VCaP (cell line): ENCODE data around the gene RIN2.
"Not testable (repeated sequence)": the region's sequence is repeated elsewhere in the genome, so short reads cannot be mapped to it uniquely, and the experiment has no call there.

Experiments
- H3K27ac ChIP-seq: fragments of 450-650 bp; 2 replicates; pipeline ENCODE4 v1.5.1; 2017
- TF ChIP-seq, protein P1 (sequence below): fragments of 450-650 bp; conservative IDR thresholded peaks from 2 replicates; pipeline ENCODE4 v1.5.1; 2017; ENCODE audit warnings: mild to moderate bottlenecking, moderate library complexity

Gene RIN2

GRCh38 chr20:19745584-19745983, 12.5 kb upstream of the RIN2 start:
- TF ChIP-seq, protein P1, sequence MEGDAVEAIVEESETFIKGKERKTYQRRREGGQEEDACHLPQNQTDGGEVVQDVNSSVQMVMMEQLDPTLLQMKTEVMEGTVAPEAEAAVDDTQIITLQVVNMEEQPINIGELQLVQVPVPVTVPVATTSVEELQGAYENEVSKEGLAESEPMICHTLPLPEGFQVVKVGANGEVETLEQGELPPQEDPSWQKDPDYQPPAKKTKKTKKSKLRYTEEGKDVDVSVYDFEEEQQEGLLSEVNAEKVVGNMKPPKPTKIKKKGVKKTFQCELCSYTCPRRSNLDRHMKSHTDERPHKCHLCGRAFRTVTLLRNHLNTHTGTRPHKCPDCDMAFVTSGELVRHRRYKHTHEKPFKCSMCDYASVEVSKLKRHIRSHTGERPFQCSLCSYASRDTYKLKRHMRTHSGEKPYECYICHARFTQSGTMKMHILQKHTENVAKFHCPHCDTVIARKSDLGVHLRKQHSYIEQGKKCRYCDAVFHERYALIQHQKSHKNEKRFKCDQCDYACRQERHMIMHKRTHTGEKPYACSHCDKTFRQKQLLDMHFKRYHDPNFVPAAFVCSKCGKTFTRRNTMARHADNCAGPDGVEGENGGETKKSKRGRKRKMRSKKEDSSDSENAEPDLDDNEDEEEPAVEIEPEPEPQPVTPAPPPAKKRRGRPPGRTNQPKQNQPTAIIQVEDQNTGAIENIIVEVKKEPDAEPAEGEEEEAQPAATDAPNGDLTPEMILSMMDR, result no peak
- no peak overlapping the region for H3K27ac ChIP-seq

DNA sequence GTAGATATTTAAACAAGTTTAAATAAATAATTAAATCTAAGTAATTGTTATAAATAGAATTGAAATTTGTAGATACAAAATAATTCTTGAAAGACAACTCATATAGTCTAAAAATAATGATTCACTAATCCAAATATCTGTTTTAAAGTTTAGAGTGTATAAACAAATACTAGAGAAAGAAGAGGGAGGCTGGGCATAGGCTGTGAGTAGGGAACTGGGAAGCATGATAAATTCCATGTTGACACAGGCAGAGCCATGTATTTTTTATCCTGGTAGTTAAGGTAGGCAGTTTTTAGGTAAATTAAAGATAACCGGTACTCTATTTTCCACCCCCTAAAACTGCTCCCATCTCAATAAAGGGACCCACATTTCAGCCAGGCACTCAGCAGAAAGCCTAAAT, 11.7 kb upstream of the RIN2 start:
- no peak overlapping the region for H3K27ac ChIP-seq
- TF ChIP-seq, protein P1, result no peak

DNA sequence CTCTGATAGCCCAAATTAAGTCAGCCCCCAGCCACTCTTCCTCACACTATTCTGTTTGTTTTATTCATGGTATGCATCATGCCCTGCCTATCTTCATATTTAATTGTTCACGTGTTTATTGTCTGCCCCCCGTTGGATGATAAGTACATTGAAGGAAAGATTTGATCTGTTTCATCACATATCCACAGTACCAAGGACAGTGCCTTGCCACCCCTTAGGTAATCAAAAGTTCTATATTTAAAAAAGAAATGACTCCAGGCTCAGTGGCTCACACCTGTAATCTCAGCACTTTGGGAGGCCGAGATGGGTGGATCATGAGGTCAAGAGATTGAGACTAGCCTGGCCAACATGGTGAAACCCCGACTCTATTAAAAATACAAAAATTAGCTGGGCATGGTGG, 10.2 kb upstream of the RIN2 start:
- H3K27ac ChIP-seq, result no peak overlapping the region
- TF ChIP-seq, protein P1, result no peak

GRCh38 chr20:19748681-19749080, 9.4 kb upstream of the RIN2 start:
- H3K27ac ChIP-seq, result no peak overlapping the region
- TF ChIP-seq, protein P1, result no peak

DNA sequence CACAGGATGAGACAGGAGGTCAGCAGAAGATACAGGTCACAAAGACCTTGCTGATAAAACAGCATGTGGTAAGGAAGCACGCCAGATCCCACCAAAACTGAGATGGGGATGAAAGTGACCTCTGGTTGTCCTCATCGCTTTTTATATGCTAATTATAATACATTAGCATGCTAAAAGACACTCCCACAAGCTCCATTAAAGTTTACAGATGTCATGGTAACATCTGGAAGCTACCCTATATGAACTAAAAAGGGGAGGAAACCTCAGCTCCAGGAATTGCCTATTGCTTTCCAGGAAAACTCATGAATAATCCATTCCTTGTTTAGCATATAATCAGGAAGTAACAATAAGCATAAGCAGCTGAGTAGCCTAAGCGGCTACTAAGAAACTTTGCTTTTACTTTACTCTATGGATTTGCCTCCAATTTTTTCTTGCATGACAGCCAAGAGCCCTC, 8.4 kb upstream of the RIN2 start:
- H3K27ac ChIP-seq, result peak overlapping the region; percentile 69; the same call in 1 of the 2 replicates
- TF ChIP-seq, protein P1, result no peak

DNA sequence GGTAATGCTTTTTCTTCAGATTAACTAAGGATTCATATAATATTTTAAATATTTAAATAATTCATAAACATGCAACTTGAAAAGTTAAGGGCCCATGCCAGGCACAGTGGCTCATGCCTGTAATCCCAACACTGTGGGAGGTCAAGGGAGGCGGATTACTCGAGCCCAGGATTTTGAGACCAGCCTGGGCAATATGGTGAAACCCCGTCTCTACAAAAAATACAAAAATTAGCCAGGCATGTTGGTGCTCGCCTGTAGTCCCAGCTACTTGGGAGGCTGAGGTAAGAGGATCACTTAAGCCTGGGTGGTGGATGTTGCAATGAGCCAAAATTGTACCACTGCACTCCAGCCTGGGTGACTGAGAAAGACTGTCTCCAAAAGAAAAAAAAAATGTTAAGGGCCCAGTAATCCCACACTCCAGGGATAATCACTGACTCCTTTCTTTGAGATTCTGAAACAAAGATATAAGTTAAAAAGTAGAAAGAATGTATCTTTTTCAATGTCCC, 7.9 kb upstream of the RIN2 start:
- TF ChIP-seq, protein P1, result no peak
- peak overlapping the region; percentile 69 for H3K27ac ChIP-seq

DNA sequence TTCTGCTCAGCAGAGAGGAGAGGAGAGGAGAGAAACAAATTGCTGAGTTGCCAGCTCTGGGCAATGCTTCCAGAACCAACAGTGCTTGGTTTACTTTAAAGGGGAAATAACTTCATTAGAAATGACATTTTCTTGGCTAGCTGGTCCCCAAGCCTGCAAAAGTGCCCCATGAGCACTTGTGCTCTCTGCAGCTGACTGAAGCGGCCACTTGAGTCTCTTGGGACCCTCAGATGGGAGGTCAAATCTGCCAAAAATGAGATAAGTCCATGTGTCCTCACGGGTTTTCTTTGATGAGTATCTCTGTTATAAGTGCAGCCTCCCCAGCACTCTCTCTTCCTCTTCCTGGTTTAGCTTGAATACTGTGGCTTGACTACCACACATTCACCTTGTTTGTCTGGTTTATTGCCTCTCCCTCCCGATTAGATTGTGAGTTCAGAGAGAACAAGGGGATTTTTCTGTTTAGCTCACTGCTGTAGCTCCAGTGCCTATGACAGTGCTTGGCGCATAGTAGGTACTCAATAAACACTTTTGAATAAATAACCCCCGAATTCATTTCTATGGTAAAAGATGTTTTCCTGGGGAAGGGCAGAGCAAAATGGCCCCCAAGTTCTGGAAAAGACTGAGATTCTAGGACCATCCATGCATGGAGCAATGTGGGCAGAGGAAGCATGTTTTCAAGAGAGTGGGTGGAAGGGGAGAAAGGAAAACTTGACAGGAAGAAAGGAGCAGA, 7.0 kb upstream of the RIN2 start:
- H3K27ac ChIP-seq, result peak overlapping the region; percentile 69

DNA sequence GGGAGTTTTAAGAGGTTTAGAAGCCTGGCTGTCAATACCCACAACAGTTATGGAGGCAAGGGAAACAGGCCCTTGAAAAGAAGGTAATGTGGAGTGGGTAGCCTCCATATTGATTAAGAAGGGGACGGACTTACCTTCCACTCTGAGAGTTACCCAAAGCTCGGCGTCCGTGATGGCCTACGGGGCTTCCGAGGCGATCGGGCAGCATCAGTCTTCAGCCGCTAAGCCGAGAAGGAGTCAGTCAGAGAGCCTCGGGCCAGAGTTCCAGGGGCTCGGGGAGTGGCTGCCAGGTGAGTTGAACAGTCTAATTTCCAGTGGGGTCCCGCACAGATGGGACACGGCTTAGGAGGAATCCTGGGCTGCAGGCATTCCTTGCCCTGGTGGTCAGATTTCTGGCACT, 3.9 kb upstream of the RIN2 start:
- not testable (repeated sequence) for H3K27ac ChIP-seq

More for the DNA sequence above, 7.0 kb upstream of the RIN2 start:
- TF ChIP-seq, protein P1, result no peak
